Dermis blood vessel endothelial cell (primary cell): Measurements from ENCODE around the gene PBX4. TPM values are rescaled to one million over a fixed set of nuclear protein-coding genes. Genes with fewer than 3 reads are reported as not detected.
"Not testable (repeated sequence)": the region's sequence is repeated elsewhere in the genome, so short reads cannot be mapped to it uniquely, and the experiment has no call there.

ENCODE experiments used
- DNase-seq: peaks from one replicate; pipeline ENCODE4 v3.0.0; 2010
- total RNA-seq: library from RNA; depleted of rRNA; stranded (reverse); fragments of >200 nt; gene quantifications from 2 replicates; pipeline ENCODE4 v1.2.3, GENCODE V29; 2014

The PBX4 gene
- total RNA-seq, 1 donor from 2014 or later: not detected

DNA sequence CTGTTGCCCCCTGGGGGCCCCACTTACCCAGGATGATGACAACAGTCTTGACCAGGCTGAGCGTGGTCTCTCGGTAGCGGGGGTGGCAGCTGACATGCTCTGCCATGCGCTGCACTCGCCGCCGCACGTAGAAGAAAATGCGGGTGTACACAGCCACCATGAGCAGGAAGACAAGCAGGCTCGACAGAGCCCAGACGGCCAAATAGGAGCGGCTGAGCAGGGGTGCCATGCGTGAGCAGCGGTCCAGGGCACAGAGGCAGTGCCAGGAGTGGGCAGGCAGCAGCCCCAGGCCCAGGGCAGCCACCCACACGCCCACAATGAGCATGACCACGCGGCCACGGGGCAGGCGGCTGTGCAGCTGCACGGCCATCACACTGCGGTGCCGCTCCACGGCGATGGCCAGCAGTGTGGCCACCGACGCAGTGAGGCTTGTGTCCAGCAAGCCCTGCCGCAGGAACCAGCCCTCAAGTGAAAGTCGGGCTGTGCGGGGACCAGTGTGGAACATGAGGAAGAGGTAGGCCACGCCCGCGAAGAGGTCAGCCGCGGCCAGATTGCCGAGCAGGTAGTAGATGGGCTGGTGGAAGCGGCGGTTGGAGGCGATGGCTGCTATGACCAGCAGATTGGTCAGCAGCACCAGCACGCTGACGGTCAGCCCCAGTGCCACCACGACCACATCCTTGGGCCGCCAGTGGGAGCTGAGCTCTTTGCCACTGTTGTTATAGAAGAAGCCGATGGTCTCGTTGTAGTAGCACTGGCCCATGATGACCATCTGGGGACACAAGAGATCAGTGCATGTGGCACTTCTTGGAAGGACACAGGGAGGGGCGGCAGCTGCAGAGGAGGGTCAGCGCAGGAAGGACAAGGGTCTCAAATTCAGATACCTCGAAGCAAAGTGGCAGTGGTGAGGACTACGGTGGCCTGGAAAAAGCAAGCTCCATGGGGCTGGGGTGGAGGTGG, 8.3 kb upstream of the PBX4 start:
- no peak for DNase-seq

DNA sequence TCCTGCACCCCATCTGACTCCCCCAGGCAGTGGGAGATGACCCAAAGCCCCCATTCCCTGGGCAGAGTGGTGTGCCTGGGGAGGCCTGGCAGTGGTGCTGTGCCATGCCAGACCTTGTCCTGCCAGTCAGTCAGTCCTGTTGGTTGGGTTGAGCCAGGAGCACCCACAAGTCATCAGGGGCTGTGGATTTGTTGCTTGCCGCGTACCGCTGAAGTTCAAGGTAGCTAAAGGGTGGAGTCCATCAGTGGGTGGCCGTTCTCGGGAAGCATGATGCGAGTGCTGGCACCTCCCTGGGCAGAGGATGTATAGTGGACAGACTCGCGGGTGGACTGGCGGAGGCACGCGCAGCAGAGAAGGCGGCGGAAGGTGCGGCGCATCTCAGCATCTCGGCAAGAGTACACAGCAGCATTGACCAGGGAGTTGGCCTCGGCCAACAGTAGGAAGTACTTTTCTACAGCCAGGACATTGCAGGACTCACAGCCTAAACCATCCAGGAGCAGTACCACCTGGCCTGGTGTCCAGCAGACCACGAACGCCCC, 5.6 kb upstream of the PBX4 start:
- DNase-seq: no peak

DNA sequence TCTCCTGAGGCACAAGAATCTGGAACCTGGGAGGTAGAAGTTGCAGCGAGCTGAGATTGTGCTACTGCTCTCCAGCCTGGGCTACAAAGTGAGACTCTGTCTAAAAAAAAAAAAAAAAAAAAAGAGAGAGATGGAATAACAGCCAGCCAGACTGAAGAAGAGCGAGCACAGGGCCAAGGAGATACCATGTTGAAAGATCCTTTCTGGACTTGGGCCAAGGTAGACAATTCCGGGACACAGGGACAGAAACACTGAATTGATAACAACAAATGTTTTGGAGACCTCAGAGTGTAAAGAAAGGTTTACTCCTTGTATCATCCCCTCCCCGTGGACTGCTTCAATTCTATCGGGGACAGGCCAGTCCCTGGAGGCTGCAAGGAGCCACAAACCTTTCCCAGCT, 4.9 kb upstream of the PBX4 start:
- no peak for DNase-seq

DNA sequence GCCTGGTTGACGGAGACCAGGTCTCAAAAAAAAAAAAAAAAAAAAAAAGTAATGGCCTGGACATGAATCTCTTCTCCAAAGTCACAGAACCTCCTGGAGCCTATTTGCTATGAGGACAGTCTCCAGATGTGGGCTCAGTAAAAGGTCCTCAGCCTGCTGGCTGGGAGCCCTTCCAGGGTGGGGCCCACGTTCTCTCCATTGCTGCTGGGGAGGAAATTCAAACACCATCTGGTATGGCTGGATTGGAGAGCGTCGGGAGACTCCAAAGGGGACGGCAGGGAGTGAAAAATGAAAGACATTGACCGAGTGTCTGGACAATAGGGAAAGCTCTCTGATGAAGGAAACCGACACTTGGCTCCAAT, 1.3 kb upstream of the PBX4 start:
- DNase-seq: no peak

DNA sequence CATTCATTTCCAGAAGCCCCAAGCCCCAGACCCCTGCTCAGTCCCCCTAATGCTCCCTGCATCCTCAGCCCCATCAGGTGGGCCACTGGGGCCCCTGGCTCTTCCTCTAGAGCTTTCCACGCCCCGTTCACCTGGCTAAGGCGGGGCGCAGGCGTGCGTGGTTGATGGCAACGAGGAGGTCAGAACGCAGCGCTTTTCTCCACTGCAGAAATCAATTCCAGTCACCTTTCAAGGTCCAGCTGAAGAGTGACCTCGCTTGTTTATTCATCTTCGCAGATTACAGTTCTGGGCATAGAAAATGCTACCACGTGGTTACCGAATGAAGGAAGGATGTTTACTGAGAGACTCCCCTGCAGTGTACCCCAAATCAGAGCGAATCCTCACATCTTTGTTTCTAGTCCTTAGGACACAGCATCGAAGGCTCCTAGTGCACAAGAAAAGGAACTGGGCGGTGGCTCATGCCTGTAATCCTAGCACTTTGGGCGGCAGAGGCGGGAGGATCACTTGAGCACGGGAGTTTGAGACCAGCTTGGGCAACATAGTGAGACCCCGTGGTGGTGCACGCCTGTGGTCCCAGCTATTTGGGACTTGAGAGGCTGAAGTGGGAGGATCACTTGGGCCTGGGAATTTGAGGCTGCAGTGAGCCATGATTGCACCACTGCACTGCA, 828 bp upstream of the PBX4 start:
- DNase-seq: no peak

DNA sequence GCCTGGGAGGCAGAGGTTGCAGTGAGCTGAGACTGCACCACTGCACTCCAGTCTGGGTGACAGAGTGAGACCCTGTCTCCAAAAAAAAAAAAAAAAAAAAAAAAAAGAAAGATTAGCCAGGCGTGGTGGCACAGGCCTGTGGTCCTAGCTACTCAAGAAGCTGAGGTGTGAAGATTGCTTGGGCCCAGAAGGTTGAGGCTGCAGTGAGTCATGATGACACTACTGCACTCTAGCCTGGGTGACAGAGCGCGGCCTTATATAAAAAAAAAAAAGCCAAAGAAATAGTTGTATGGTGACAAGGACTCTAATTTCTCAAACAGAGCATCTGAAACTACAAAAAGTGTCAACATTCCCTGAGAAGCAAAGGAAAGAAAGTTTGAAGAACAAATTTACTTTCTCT, 3.4 kb downstream of the PBX4 start:
- no peak for DNase-seq

DNA sequence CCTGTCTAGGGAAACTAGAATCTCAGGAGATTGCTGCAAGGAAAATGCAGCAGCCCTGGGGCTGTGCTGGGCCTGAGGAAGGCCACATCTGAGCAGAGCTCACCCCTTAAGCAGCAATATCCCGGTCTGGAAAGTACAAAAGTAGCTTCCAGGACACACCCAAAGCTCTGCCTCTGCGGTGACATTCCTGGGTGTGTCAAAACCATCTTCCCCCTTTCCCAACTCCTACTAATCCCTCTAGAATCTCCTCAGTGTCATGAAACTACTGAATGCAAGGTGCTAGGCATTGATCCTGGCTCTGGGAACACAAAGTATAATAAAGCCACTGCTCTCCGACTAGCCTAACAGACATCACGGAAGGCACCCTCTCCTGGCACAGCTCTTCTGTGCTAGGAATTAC, 5.0 kb downstream of the PBX4 start:
- DNase-seq: no peak

DNA sequence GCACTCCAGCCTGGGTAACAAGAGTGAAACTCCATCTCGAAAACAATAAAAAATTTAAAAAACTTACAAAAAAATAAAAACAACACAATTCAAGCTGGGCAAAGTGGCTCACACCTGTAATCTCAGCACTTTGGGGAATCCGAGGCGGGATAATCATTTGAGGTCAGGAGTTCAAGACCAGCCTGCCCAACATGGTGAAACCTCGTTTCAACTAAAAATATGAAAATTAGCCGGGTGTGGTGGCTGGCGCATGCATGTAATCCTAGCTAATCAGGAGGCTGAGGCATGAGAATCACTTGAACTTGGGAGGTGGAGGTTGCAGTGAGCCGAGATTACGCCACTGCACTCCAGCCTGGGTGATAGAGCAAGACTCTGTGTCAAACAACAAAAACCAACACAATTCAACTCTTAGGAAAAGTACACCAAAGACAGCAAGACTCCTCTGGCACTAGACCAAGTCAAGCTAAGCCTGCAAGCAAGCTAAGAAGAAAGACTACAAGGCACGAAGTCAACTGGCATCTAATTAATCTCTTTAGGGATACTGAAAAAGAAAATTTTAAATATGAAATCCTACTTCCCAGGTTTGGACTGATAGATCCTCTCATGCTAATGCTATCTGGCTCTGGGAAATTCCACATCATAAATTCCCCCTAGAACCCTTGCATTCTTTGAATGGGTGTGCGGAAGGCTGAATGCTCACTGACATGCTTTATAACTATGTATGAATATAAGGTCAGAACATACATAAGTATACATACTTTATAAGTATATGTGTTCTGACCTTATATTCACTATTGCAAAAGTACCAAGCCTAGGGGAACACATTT, 7.9 kb downstream of the PBX4 start:
- DNase-seq: no peak

DNA sequence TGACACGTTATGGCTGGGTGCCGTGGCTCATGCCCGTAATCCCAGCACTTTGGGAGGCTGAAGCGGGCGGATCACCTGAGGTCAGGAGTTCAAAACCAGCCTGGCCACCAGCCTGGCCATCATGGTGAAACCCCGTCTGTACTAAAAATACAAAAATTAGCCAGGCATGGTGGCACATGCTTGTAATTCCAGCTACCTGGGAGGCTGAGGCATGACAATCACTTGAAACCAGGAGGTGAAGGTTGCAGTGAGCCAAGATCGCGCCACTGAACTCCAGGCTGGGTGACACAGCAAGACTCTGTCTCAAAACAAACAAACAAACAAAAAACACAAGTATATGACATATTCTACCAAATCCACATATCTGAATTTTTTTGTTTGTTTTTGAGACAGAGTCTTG, 11.8 kb downstream of the PBX4 start:
- not testable (repeated sequence) for DNase-seq

DNA sequence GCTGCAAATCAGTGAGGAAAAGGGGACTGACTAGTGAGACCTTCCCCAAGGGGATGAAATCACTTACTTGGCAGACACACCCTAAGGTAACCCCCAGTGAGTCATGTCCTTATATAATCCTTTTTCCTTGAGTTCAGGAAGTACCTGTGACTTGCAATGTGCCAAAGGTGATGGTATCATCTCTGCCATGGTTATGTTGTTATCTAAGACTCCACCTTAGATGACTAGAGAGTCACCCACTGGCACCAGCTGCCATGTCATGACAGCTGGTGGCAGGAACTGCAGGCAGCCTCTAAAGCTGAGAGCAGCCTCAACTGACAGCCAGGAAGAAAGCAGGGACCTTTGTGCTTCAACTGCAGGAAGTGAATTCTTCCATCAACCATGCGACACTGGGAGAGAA, 12.5 kb downstream of the PBX4 start:
- no peak for DNase-seq

DNA sequence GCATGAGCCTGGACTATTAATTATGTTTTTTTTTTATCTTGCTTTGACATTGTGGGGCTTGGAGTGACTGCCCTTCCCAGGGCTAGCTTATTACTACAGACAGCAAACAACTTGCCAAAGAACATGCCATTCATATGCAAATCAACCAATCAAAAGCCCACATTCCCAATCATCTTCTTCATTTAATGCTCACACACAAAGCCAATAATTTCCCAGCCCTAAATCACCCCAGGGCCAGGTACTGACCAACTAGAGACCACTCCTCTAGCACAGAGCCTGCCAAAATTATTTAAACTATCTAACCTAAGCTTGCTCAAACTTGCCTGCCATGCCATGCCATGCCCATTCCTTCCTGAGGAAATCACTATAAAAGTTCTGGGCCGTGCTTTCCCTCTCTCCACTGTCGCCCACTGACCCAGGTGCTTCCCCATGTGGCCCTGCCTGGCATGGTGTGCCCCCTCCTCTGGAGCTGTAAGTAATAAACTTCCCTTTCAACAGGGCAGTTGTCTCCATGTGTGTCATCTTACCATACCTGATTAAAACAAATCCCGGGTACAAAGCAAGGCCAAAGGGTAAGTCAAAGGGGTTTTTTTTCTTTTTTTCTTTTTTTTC, 15.7 kb downstream of the PBX4 start:
- no peak for DNase-seq

DNA sequence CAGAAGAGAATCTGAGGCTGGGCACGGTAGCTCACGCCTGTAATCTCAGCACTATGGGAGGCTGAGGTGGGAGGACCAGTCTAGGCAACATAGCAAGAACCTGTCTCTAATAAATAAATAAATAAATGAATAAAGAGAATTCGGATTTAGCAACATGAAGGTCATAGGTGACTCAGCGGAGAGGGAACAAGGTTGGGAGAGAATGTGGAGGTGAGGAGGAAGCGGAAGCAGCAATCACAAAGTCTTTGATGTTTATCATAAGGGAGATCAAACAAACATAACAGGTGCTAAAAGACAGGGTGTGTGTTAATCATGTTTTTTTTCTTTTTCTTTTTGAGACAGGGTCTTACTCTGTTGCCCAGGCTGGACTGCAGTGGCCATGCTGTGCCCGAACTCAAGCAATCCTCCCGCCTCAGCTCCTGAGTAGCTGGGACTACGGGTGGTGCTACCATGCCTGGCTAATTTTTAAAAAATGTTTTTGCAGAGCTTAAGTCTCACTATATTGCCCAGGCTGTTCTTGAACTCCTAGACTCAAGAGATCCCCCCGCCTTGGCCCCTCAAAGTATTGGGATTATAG, 16.3 kb downstream of the PBX4 start:
- no peak for DNase-seq

DNA sequence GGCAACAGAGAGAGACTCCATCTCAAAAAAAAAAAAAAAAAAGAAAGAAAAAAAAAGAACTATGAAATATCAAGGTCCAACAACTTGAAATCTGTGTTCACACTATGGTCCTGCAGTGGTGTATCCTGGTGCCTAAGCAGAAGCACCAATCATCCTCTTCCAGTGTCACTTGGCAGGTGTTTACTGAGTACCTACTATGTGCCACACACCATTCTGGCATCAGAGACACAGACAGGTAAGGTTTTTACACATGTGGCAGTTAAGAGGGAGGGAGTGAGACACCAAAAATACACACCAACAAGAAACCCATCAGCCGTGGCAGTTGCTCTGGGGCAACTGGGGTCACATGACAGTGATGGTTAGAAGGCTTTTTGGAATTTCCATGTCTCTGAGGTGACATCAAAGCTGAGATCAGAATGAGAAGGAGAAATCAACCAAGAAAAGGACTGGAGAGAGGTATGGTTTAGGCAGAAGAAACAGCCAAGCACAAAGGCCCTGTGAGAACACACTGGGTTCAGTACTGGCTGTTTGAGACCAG, 17.6 kb downstream of the PBX4 start:
- no peak for DNase-seq

DNA sequence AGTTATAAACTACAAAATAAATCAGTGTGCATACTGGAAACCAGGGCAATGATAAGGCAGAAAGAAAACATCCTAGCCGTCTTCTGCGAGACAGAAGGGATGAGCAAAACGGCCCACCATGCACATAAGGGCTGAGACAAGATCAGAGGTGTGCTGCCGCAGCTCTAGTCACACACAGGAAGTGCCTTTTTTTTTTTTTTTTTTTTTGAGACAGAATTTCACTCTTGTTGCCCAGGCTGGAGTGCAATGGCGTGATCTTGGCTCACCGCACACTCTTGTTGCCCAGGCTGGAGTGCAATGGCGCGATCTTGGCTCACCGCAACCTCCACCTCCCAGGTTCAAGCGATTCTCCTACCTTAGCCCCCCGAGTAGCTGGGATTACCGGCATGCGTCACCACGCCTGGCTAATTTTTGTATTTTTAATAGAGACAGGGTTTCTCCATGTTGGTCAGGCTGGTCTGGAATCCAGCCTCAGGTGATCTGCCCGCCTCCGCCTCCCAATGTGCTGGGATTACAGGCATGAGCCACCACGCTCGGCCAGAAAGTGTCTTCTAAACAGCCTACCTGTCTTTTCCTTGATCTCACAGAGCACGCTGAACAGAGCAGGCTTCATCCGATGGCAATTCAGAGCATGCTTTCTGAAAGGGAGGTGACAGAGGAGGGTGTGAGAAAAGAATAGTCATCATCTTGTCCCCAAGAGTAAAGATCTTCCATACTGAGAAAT, 19.6 kb downstream of the PBX4 start:
- not testable (repeated sequence) for DNase-seq

DNA sequence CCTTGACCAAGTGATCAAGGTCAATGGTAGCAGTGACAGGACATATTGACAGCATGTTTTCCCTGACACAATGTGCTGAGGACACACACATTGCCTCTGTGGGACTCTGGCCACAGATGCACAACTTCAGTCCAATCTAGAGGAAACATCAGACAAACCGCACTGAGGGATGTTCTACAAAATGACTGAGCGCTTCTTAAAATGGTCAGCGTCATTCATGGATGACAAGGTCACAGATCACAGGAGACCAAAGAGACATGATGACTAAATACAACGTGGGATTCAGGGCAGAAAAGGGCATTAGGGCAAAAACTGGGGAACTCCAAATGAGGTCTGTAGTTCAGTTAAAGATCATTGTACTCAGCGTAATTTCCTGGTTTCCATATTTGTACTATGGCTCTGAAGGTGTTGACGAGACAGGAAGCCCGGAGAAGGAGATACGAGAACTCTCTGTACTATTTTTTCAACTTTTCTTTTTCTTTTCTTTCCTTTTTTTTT, 20.6 kb downstream of the PBX4 start:
- no peak for DNase-seq

DNA sequence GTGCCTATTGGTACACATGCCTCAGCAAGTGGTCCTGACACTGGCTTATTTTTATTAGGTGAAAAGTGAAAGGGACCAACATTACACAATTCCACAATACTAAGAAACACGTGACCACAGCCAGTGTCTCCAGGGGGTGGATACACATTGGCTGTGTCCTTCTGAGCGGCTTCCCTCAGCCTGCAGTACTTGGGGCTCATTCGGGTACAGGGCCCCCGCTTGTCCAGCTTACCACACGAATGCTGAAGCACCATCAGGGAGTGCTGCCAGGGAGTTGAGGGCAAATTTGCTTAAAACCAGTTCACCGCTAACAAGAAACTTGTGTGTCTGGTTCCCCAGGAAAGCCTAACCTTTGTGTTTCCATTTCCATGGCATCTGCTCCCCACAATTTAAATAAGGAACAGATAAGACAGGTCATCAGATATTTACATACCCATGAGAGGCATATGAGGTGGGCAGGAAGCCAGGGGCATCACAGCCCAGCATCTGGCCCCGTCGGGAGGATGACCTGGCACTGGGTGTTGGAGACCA, 23.3 kb downstream of the PBX4 start:
- no peak for DNase-seq

DNA sequence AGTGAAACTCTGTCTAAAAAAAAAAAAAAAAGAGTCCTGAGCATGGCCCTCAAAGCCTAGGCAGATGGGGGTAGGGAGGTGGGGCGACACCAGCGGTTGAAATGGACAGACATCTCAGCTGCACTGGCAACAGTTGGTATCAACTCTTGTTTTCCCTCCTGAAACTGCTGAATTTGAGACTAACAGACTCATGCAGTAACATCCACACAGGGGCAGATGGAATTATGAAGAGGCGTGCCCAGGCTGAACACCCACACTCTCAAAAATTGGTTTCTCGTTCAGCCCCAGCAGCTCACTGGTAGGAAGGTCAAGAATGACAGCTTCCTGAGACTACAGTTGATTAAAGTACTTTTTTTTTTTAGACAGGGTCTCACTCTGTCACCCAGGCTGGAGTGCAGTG, 24.1 kb downstream of the PBX4 start:
- DNase-seq: no peak

DNA sequence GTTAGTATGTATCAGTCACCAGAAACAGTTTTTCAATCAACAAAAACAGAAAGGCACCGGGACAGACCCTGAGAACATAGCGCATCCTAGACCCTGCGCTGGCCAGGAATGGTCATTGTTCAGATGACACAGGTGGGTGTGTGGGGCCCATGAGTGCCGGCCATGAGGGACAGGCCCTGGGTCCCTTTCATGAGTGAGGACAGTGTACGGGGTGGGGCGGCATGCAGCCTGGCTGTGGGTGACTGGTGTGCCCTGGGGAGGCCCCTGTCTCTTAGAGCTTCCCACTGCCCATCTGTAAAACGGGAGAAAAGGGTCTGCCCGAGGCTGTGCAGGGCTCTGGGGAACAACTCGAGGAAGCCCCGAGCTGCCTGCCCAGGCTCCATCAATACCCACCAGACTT, 25.8 kb downstream of the PBX4 start:
- DNase-seq: no peak

DNA sequence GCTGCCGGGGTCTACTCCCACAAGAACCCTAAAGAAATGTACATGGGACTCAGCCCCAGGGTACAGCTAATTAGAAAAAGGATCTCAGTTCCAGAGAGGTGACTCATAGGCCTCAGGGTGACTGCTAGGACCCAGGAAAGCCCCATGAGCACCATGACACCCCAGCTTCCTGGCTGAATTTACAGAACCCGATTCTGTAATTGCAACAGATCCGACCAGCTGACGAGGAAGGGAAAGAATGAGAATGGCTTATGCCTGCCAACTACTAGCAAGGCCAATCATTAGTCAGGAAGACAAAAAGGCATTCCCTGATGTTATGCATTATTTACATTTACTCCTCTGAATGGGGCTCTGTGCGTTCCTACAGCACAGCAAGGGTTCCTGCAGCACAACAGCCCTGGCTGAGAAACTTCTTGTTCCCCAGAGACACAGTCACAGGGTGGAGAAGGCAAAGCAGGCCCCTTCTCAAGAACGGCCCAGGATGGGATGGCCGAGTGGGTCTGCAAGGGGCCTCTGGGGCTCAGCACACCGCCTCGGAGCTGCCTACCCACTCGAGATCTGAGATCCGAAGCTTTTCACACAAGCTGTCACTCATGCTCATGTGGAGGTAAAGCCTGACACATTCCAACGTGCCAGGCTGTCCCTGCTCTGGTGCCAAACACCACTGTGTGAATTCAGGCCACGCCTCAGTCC, 27.2 kb downstream of the PBX4 start:
- no peak for DNase-seq

DNA sequence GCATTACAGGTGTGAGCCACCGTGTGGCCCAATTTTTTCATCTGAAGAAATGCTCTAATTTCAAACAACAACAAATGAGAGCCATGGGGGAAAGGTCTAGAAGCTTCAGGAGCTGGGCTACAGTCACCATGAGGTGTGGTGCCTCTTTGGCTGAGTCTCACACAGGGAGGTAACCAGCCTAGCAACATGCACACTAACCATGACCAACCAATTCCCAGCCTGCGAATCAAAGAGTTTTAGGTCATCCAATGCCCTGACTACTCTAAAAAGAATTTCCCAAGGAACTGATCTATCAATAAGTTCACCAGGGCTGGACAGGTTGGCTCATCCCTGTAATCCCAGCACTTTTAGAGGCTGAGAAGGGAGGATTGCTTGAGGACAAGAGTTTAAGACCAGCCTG, 29.9 kb downstream of the PBX4 start:
- no peak for DNase-seq
